ENCODE measurements around the gene PARP4.

Gene PARP4

GRCh38 chr13:24539500-24540165 lies 27.1 kb upstream of the PARP4 start:
- TF ChIP-seq CTCF (IDR thresholded peaks at IDR 0.05), result no peak
- H3K27ac ChIP-seq, result no peak overlapping the region
- DNase-seq (ENCODE audit: low spot score), result no peak
- no peak overlapping the region for H3K4me3 ChIP-seq

- no peak for DNase-seq (ENCODE audit: low spot score)
Observed at GRCh38 chr13:24529478-24529877, 16.9 kb upstream of the PARP4 start.

GRCh38 chr13:24528816-24529398 lies 16.3 kb upstream of the PARP4 start:
- TF ChIP-seq CTCF (IDR thresholded peaks at IDR 0.05), result no peak
- H3K4me3 ChIP-seq, result no peak overlapping the region
- no peak for DNase-seq (ENCODE audit: low spot score)
- no peak overlapping the region for H3K27ac ChIP-seq

More at GRCh38 chr13:24529478-24529877, 16.9 kb upstream of the PARP4 start:
- H3K4me3 ChIP-seq, result no peak overlapping the region
- H3K27ac ChIP-seq, result no peak overlapping the region
- TF ChIP-seq CTCF (IDR thresholded peaks at IDR 0.05), result no peak

- H3K27ac ChIP-seq, result no peak overlapping the region
- DNase-seq (ENCODE audit: low spot score), result no peak
- no peak overlapping the region for H3K4me3 ChIP-seq
- no peak for TF ChIP-seq CTCF (IDR thresholded peaks at IDR 0.05)
Observed at GRCh38 chr13:24527266-24527775, 14.7 kb upstream of the PARP4 start.

GRCh38 chr13:24520733-24521132 lies 8.2 kb upstream of the PARP4 start:
- no peak for DNase-seq (ENCODE audit: low spot score)
- no peak overlapping the region for H3K27ac ChIP-seq
- H3K4me3 ChIP-seq, result no peak overlapping the region
- no peak for TF ChIP-seq CTCF (IDR thresholded peaks at IDR 0.05)

- no peak for DNase-seq (ENCODE audit: low spot score)
- Histone ChIP-seq H3K4me3 (no peak overlapping the region), H3K27ac (no peak overlapping the region)
- TF ChIP-seq CTCF (IDR thresholded peaks at IDR 0.05), result no peak
Observed at GRCh38 chr13:24516919-24517318, 4.3 kb upstream of the PARP4 start.

- no peak for DNase-seq (ENCODE audit: low spot score)
- H3K27ac ChIP-seq, result peak overlapping the region; percentile 57 to 90
- no peak for TF ChIP-seq CTCF (IDR thresholded peaks at IDR 0.05)
Observed at GRCh38 chr13:24512908-24513213, 283 bp upstream of the PARP4 start.

More at GRCh38 chr13:24512908-24513213, 283 bp upstream of the PARP4 start:
- H3K4me3 ChIP-seq, result peak overlapping the region; percentile 90

All from coronary artery (tissue), 2 donors.